Upper lobe of left lung (tissue), 4 donors: ENCODE measurements around the gene MNS1.

Experiments used
- POLR2A ChIP-seq, 4 donors: fragments of 450-650 bp; IDR thresholded peaks; one replicate each; pipeline ENCODE4 v1.5.1; 2016 to 2017; ENCODE audit warnings: antibody characterized with exemption in 4 of 4, mild to moderate bottlenecking in 2 of 4
- POLR2AphosphoS5 ChIP-seq, 2 donors: sonication (generic); formaldehyde crosslinking; IDR thresholded peaks; one replicate each; pipeline ENCODE4 v1.5.1; 2017; ENCODE audit warnings: antibody characterized with exemption in 2 of 2
- TF ChIP-seq, protein P1 (sequence below), 6 experiments: fragments of 450-650 bp in 4 of 6; fragments of 200-600 bp in 2 of 6; sonication (generic) in 2 of 6; IDR thresholded peaks; one replicate each; pipeline ENCODE4 v1.5.1; 2016 to 2019; ENCODE audit warnings: antibody characterized with exemption in 6 of 6

DNA sequence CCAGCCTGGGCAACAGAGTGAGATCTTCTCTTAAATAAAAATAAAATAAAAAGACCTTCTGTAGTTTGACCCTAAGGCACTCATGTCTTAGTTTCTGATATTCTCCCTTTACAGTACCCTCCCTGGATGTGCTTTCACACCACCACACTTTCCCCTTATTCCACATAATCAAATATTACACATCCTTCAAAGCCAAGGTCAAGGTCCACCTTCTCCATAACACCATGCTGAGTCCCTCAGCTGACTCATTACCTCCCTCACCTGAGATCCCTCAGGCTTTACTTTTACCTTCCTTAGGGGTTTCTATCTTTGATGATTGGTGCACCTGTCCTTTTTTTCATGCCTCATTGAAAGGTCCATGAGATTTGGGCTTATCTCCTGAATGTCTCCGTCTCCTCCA, 25.5 kb upstream of the MNS1 start:
- TF ChIP-seq, protein P1, sequence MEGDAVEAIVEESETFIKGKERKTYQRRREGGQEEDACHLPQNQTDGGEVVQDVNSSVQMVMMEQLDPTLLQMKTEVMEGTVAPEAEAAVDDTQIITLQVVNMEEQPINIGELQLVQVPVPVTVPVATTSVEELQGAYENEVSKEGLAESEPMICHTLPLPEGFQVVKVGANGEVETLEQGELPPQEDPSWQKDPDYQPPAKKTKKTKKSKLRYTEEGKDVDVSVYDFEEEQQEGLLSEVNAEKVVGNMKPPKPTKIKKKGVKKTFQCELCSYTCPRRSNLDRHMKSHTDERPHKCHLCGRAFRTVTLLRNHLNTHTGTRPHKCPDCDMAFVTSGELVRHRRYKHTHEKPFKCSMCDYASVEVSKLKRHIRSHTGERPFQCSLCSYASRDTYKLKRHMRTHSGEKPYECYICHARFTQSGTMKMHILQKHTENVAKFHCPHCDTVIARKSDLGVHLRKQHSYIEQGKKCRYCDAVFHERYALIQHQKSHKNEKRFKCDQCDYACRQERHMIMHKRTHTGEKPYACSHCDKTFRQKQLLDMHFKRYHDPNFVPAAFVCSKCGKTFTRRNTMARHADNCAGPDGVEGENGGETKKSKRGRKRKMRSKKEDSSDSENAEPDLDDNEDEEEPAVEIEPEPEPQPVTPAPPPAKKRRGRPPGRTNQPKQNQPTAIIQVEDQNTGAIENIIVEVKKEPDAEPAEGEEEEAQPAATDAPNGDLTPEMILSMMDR (IDR thresholded peaks at IDR 0.05), result no peak
- TF ChIP-seq POLR2A (IDR thresholded peaks at IDR 0.05) (no peak), POLR2AphosphoS5 (IDR thresholded peaks at IDR 0.05) (no peak)
